GM06990 (cell line): ENCODE data around the gene TICAM2.

Experiments
- DNase-seq: peaks from one replicate; pipeline ENCODE4 v3.0.0-alpha.2; 2011; ENCODE audit not compliant: insufficient read length; ENCODE audit errors: extremely low read depth
- H3K27me3 ChIP-seq: replicated peaks from 2 replicates; pipeline ENCODE4 v1.6.0; 2011; ENCODE audit warnings: low read length; ENCODE audit not compliant: control insufficient read depth, insufficient read depth
- H3K36me3 ChIP-seq: 2 replicates; pipeline ENCODE4 v1.5.1; 2011; ENCODE audit warnings: low read length; ENCODE audit not compliant: control insufficient read depth, insufficient read depth
- H3K4me3 ChIP-seq: replicated peaks from 2 replicates; pipeline ENCODE4 v1.5.1; 2011; ENCODE audit warnings: low read depth, mild to moderate bottlenecking, control low read depth, low read length
- TF ChIP-seq, protein P1 (sequence below): IDR thresholded peaks from 2 replicates; pipeline ENCODE4 v1.5.1; 2011; ENCODE audit warnings: low read length, control low read depth, mild to moderate bottlenecking, inconsistent platforms; ENCODE audit not compliant: insufficient read depth, poor library complexity, severe bottlenecking

TICAM2 gene

GRCh38 chr5:115568668-115569067, 33.6 kb downstream of the TICAM2 start:
- TF ChIP-seq, protein P1, sequence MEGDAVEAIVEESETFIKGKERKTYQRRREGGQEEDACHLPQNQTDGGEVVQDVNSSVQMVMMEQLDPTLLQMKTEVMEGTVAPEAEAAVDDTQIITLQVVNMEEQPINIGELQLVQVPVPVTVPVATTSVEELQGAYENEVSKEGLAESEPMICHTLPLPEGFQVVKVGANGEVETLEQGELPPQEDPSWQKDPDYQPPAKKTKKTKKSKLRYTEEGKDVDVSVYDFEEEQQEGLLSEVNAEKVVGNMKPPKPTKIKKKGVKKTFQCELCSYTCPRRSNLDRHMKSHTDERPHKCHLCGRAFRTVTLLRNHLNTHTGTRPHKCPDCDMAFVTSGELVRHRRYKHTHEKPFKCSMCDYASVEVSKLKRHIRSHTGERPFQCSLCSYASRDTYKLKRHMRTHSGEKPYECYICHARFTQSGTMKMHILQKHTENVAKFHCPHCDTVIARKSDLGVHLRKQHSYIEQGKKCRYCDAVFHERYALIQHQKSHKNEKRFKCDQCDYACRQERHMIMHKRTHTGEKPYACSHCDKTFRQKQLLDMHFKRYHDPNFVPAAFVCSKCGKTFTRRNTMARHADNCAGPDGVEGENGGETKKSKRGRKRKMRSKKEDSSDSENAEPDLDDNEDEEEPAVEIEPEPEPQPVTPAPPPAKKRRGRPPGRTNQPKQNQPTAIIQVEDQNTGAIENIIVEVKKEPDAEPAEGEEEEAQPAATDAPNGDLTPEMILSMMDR, result no peak
- Histone ChIP-seq H3K36me3 (no peaks in the 10 kb centered on the region), H3K27me3 (no peaks in the 10 kb centered on the region), H3K4me3 (no peak overlapping the region)
- no peak for DNase-seq

- Histone ChIP-seq H3K27me3 (no peaks in the 10 kb centered on the region), H3K36me3 (no peaks in the 10 kb centered on the region), H3K4me3 (no peak overlapping the region)
- DNase-seq, result no peak
- TF ChIP-seq, protein P1, result no peak
Observed at GRCh38 chr5:115565233-115565632, 37.0 kb downstream of the TICAM2 start.

GRCh38 chr5:115561176-115561575, 41.1 kb downstream of the TICAM2 start:
- Histone ChIP-seq H3K4me3 (no peak overlapping the region), H3K27me3 (no peaks in the 10 kb centered on the region), H3K36me3 (no peaks in the 10 kb centered on the region)
- DNase-seq, result no peak
- TF ChIP-seq, protein P1, result no peak

GRCh38 chr5:115559524-115559923, 42.8 kb downstream of the TICAM2 start:
- no peak for DNase-seq
- no peak overlapping the region for H3K4me3 ChIP-seq
- no peaks in the 10 kb centered on the region for H3K36me3 ChIP-seq
- TF ChIP-seq, protein P1, result no peak
- H3K27me3 ChIP-seq, result no peaks in the 10 kb centered on the region

DNA sequence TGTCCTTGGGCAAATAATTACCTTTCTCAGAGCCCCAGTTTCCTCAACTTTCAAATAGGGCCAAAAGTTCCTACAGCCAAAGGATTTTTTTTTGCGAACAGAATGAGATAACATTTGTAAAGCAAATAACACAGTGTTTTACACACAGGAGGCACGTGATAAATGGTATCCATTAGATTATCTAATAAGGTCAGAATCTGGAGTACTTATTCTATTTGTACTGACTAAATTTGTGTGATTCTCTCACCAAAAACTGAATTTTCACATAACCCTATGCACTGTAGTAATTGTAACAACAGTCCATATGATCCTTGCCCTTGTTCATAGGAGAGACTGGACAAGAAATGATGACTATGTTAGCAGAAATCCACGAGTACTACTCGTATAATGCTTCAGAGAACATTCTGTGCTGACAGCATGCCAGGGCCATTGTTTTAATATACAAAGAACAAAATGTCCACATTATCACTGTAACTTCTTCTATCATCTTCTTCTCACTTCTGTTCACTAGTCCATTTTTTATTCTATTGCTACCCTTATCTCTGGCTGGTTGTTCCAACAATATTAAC, 43.8 kb downstream of the TICAM2 start:
- Histone ChIP-seq H3K36me3 (no peaks in the 10 kb centered on the region), H3K27me3 (no peaks in the 10 kb centered on the region), H3K4me3 (no peak overlapping the region)
- DNase-seq, result no peak
- TF ChIP-seq, protein P1, result no peak
